Activated CD8-positive, alpha-beta memory T cell treated with anti-CD3 and anti-CD28 coated beads, Interleukin-2, amount 50 U/mL, for 48 hours (primary cell): ENCODE data around the gene PRMT3.
A peak's percentile ranks its signal among the peaks of the same experiment; 100 is the strongest.
"Not testable (repeated sequence)": the region's sequence is repeated elsewhere in the genome, so short reads cannot be mapped to it uniquely, and the experiment has no call there.

Experiments used
- DNase-seq: peaks from one replicate; pipeline ENCODE4 v3.0.0-alpha.2; 2020

PRMT3 gene

DNA sequence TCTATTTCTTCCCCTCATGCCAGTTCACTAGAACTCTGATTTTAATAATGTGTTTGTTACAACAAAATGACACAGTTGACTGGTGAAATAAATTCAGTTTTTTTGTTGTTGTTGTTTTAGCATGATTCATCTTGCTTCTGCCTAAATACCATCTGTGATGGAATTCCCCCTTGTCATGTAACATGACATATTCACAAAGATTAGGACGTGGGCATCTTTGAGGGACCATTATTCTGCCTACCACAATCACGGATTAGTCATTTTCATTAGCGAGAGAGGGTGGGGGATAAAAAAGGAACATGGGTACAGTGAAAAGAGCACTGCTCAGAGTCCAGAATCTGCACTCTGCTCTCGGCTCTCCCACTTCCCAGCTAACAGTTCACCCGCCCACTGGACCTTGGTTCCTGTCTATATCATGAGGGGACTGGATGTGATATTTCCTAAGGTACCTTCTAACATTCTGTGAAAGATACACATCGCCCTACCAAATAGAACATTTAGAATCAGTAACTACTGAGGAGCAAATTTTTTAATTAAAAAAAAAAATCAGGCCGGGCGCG is 12.7 kb upstream of the PRMT3 start:
- no peak for DNase-seq

DNA sequence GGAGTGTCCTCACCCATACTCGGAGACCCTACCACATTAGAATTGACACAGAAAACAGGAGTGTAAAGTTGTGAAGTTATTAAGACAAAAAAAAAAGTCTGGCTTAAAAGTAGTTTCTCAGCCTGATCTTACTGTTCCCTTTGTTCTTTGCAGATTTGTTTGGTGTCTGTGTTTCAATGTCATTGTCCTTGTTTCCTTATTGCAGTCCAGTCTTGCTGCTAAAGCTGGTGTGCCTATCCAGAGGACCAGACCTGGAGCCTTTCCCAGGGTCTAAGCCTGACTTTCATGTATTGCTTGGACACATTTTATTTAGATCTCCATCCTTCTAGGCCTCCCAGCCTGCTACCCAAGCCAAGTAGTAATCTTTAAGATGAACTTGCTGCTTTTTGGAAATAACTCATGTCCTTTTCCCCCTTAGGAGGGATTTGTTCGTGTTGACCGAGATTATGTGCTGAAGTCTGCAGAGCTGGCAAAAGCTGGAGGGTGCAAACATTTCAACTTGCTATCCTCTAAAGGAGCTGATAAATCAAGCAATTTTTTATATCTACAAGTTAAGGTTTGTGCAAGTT is 11.3 kb upstream of the PRMT3 start:
- no peak for DNase-seq

DNA sequence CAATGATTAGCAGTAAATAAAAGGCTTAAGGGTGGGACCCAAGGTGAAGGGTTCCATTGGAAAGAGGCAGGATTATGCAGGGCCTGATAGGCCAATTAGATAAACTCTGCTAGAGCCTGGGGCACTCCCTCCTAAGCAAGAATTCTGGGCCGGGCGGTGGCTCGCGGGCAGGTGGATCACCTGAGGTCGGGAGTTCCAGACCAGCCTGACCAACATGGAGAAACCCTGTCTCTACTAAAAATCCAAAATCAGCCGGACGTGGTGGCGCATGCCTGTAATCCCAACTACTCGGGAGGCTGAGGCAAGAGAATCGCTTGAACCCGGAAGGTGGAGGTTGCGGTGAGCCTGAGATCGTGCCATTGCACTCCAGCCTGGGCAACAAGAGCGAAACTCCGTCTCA is 1.5 kb upstream of the PRMT3 start:
- not testable (repeated sequence) for DNase-seq

DNA sequence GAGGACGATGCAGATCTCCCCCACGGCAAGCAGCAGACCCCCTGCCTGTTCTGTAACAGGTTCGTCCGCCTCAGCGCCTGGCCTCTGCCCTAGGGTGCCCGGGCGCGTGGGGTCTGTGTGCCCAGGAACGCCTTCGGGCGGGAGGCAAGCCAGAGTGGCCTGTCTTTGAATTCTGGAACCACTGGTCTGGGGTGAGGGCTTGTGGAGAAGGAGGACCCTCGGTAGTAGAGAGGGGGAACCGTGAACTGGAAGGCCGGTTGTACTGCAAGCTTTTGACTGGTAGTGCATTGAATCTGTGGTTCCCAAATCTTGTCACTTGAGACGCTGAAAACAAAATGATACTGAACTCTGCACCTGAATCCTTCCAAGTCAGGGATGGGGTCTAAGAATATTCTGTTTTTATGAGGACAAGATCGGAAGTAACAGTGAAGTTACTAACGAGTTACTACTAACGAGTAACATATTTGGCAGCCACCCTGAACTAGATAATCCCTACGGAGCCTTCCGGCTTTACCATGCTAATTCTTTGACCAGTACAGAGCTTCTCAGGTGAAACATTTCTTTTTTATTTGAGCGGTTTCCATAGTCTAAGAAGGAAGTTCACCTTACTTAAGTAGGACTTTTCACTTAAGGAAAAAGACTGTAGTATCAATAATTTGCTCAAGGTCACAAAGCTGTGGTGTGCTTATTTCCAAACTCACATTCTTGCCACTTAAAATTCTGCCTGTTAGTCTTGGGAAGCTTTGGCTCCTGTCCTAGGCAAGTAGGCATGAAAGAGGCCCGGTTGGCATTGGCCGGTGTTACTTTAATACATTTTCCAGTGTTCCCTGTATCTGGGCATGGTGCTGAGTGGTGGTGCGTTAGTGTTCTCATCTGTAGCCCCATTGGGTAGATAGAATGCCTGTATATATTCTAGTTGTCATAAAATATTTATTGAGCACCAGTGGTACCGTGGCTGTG is 860 bp downstream of the PRMT3 start:
- peak; percentile 76 for DNase-seq

DNA sequence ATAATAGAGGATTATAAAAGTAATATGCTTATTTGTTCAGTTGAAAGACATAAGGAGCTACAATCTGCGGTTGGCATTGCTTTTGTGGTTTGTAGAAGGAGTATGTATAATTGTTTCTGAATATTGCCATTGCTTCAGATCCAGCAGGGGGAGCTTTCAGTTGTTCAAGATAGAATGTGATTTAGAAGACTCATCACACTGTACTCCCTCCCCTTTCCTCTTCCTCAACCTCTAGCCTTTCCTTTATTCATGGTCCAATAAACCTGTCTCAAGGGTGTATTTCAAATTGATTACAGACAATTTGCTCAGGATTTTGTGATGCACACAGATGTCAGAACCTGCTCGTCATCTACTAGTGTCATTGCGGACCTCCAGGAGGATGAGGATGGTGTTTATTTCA is 9.8 kb downstream of the PRMT3 start:
- no peak for DNase-seq

DNA sequence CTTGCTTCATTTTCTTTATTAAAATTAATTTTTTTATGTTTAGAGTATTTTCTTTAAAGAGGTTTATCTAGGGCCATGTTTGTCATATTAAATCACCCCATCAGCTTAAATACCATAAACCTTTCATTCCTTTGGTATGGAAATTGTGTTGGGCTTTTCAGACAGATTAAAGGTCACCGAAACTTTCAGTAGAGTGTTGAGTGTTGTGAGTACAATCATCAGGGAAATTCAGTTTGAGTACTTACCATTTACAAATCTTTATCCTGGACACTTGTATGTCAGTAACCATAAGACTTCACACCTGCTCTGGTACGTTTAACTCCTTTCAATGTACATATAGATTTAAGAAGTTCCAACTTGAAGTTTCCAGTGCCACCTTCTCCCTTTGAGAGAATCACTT is 12.0 kb downstream of the PRMT3 start:
- no peak for DNase-seq

DNA sequence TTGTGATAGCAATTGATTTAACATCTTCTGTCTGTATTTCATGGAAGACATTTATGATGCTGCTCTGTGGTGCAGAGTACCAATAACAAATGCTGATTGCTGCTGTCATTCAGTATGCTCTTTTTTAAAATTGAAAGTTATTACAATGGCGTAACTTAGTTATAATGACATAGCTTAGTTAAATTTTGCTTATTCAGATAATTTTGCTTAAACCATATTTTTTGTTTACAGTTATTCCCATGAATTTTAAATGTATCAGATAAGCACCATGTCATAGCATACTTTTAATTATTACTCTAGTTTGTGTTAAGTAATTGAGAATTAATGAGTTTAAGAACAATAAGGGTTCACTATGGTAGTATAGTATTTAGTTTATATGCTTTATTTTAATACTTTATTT is 15.5 kb downstream of the PRMT3 start:
- DNase-seq = no peak

DNA sequence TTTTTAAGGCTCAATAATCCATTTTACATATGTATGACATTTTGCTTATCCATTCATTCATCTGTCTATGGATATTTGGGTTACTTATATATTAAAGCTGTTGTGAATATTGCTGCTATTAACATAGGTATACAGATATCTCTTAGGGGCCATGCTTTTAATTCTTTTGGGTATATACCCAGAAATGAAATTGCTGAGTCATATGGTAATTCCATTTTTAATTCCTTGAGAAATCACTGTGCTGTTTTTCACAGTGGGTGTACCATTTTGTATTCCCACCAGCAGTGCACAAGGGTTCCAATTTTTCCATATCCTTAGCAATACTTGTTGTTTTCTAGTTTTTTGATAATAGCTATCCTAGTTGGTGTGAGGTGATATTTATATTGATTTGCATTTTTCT is 19.0 kb downstream of the PRMT3 start:
- no peak for DNase-seq

DNA sequence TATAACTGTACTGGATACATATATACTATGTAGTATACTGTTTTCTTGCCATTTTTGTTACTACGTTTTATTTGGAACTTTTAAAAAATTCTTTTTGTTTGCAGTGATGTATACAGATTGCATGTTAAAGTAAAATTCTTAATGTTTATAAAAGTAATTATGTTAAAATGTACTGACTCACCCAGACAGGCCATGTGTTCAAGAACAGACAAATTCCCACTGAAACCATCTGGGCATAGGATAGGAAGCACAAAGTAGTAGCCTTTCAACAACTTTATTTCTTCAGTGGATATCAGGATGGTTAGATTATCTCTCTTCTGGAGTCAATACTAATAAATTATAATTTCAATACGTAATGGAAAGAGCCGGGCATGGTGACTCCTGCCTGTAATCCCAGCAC is 19.8 kb downstream of the PRMT3 start:
- no peak for DNase-seq

DNA sequence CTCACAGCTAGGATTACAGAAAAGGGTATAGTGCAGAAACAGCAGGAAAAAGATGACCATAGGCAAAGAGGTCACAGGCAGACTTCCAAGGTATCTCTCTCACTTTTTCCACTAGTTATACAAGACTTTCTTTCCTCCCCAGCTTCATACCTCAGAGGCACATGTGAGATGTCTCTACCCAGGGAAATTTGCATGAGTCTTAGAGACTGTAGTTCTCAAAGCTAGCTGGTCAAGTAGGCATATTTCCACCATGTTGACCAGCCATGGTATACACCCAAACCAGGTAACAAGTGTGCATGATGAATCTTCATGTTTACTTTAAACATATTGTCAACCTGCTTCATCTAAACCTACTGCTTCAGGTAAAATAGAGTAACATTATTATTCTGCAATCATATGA is 27.9 kb downstream of the PRMT3 start:
- DNase-seq = no peak

DNA sequence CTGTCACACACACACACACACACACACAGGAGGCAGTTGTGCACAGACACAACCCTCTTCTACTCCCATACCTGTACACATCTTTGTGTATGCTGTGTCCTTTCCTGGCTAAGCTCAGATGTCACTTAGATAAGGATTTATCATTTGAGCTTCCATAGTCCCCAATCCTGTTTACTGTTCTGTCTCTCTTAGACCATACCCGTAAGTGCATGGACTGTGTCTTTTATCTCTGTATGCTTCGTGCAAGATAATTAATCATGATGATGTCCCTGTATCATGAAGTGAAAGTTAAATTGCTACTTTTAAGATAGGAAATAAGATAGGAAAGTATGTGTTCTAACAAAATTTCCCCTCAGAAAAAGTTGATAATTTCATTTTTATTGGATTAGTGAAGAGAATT is 30.3 kb downstream of the PRMT3 start:
- DNase-seq = no peak

DNA sequence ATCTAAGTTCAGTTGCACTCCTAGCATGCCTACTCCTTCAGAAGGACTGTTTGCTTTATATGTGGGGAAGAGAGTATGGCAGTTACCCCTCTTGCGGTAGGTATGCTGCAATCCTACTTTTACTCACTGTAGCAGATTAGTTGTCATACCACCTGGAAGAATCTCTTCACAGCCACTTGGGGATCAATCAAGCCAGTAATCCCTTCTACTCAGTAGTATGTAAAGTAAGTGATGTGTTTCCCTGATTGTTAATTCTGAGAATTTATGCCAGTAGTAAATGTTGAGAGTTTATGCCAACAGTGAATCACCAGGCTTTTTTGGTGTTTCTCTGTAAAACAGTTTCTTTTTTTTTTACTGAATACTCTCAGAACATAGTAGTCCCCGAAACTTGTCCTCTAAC is 34.4 kb downstream of the PRMT3 start:
- DNase-seq = no peak

DNA sequence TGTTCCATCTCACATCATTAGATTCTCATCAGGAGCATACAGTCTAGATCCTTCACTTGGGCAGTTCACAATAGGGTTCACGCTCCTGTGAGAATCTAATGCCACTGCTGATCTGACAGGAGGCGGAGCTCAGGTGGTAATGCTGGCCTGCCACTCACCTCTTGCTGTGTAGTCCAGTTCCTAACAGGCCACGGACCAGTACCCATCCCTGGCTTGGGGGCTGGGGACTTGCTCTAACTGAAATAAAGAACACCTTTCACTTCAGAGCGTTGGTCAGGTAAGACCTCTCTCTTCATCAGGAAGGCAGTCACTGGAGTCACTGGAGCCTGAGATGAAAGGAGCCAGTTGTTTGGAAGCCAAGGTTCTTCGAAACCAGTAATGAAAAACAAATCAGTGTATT is 41.7 kb downstream of the PRMT3 start:
- no peak for DNase-seq

DNA sequence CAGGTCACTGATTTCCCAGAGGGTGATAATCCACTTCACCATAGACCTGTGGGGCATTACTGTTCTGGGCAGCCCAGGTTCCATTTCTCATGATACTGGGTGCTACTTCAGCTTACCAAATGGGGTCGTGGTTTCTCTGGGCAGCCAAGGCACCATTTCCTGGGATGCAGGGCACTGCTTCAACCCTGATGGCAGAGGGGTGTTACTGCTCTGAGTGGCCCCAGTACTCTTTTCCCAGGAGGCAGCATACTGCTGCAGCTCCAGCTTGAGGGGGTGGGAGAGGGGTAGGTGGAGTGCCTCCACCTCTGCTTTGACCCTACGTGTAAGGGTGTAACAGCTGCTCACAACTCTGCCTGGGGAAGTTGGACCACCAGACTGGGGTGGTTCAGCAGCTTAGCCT is 51.1 kb downstream of the PRMT3 start:
- no peak for DNase-seq

DNA sequence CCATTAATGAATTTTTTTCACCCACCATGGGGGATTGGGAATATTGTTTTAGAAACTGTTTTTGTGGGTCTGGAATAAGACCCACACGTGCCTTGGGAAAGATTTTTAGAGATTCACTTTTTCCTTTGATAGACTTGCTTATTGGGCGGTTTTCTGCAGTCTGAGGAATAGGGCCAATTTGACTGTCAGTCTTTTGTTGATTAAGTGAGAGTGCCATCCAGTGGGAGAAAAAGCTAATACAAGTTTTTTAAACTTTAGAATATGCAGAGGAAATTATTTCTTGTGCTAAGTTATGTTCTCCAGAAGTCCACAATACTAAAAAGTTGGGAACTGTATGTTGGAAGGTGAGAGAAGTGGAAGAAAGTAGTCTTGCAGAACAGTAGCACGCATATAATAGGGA is 56.1 kb downstream of the PRMT3 start:
- no peak for DNase-seq

DNA sequence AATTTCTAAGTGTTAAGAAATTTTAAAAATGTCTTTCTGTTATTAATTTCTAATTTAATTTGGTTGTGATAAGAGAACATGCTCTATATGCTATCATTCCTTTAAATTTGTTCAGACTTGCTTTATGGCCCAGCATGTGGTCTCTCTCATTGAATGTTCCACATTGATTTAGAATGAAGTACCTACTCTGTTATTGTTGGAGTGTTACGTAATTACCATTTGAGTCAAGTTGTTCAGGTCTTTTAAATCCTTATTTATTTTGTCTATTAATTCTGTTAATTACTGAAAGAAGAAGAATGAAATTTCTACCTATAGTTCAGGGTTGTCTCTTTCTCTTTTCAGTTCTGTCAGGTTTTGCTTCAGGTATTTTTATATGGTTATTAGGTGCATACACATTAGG is 57.0 kb downstream of the PRMT3 start:
- no peak for DNase-seq

DNA sequence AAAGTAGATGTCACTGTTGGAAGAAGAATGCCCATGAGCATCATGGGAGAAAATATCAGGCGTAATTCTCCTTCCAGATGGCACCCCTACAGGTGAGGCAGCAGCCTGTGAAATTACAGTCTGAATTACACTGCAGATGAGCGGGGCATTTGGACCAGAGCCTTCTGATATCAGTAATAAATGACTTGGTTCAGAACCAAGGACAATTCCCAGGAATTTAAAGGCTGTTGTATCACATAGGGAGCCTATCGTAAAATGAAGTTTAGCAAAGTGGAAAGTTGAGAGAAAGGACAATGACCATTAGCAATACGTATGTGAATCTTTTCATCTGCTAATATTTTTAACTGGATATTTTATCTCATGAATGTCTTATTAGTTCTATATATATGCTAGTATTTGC is 61.3 kb downstream of the PRMT3 start:
- DNase-seq = no peak

DNA sequence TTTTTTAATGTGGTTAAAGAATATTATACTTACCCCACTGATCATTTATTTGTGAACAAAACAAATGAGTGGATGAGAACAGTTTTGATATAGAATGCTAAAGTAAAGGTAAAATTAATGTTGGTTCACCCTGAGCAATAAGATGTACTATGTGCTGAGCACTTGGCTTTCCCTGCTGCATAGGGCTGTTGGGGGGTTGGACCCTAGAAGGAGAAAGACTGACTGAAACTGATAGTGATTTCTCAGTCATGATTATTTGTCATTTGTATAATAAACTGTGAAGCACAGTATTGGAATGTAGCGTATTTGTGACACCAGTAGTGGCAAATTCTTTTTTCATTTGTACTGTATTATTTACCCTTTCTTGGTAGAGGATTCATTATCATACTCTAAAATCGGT is 63.3 kb downstream of the PRMT3 start:
- DNase-seq = no peak

DNA sequence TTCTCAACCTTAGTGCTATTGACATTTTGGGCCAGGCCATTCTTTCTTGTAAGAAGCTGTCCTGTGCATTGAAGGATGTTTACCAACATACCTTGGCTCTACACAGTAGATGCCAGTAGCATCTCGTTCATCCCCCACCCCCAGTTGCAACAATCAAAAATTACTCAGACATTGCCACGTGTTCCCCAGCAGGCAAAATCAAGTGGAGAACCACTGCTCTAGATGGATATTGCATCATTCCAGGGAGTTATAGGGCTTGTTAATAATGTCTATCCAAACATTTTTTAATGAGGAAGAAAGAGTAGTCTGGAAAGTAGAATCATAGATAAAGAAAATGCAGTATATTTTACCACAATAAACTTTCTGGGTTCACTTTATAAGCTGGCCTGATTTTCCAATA is 64.1 kb downstream of the PRMT3 start:
- no peak for DNase-seq

DNA sequence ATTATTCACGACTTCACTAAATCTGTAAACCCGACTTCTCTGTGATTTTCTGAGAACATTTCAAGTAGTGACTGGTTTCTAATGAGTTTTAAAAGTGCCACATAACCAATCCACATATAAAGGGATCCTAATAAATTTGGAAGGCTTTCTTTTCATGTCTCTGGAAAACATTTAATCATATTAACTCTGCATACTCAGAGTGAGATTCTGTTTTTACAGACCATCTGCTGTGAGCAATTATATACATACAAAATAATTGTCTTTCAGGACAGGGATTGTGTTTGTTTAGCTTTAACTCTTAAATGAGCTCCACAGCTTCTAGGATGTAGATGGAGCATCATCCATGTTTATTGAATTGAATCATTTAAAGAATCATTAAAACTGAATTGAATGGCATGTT is 65.1 kb downstream of the PRMT3 start:
- no peak for DNase-seq

DNA sequence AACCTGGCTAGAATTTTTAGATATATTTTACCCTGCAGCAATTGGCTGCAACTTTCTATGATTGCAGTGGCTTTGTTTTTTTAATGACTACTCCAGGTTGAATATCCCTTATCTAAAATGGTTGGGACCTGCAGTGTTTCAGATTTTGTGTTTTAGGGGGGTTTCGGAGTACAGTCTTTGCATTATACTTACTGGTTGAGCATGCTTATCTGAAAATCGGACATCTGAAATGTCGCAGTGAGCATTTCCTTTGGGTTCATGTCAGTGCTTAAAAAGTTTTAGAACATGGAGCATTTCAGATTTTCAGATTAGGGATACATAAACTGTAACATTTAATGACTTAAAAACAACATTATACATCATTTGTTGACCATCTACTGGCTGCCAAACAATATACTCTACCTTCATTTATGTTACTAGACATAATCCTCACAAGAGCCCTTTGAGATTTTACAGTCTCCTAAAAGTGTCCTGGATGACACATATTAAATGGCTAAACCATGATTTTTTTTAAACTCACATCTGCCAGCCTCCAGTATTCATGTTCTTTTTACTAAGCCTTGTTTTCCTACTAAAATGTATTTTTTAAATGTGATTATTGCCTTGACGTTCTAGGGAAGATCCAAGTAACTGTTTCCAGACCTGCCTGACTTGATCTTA is 66.3 kb downstream of the PRMT3 start:
- DNase-seq = no peak

DNA sequence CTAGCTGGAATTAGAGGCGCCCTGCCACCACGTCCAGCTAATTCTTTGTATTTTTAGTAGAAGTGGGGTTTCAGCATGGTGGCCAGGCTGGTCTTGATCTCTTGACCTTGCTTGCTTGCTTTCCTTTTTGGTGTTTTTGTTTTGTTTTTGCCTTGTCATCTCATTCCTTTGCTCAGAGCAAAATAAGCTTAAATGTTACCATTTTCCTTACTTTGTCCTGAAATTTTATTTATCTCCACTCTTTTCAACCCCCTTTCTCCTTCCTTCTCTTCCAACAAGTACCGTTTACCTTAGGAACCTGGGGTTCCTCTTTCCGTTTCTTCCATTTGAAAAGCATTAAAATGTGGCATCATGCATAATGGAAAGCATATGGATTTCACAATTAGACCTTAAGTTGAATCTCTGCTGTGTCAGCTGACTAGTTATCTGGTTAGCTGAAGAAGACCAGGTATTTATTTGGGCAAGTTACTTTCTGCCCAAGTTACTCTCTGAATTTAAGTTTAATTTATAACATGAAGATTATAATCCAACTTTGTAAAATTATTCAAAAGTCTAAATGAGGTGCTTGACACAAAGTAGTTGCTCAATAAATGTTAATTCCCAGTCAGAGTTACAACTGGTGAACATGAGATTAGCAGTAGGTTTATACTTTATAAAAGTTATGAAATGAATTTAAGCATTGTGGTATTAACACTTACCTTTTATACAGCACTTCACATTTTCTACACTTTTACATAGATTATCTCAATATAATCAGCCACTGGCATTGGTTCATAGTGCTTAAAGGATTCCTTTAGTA is 69.7 kb downstream of the PRMT3 start:
- DNase-seq = no peak
